ENCODE measurements around the gene CLDN18.

GRCh38 chr3:138010273-138010590 lies 267 bp downstream of the CLDN18 start:
- TF ChIP-seq CTCF (conservative IDR thresholded peaks at IDR 0.05; ENCODE audit: low read depth in 2 of 2) (no peak), EZH2 (IDR thresholded peaks at IDR 0.05; ENCODE audit: low read depth, unreplicated experiment) (no peak)
